ENCODE results near the gene VWF. TPM values are rescaled to one million over a fixed set of nuclear protein-coding genes. Genes with fewer than 3 reads are reported as not detected.
"Not testable (repeated sequence)": the region's sequence is repeated elsewhere in the genome, so short reads cannot be mapped to it uniquely, and the experiment has no call there.

The VWF gene
- total and polyA plus RNA-seq, 2 donors (not counting 3 experiments of a cell fraction or from before 2014, with no cell fraction given): 1,041 to 2,328 TPM

GRCh38 chr12:6154730-6155459 is 30.4 kb upstream of the VWF start:
- peak overlapping the region; percentile 77 for H3K27ac ChIP-seq (ENCODE audit: insufficient read depth, low read depth, low read length)
- ChIA-PET POLR2A (no interaction called here), CTCF (interaction anchor here (0.6 to 1.8 kb wide), 7 partner anchors 13 to 129 kb away, joined by 3 to 5 read pairs (median 4); partner anchors contain the start of gene VWF)

DNA sequence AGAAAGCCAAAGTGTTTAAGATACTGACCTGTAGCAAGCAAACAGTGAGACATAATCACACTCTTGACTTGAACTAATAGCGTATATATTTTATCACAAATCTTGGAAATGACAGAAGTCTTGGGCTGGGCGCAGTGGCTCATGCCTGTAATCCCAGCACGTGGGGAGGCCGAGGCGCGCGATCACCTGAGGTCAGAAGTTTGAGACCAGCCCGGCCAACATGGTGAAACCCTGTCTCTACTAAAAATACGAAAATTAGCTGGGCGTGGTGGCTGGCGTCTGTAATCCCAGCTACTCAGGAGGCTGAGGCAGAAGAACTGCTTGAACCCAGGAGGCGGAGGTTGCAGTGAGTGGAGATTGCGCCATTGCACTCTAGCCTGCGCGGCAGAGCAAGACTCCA is 24.3 kb upstream of the VWF start:
- FAIRE-seq; H3K36me3 ChIP-seq (ENCODE audit: control insufficient read depth in 2 of 2, extremely low read depth in 1 of 2, insufficient read depth in 2 of 2, low read length in 2 of 2); H3K27me3 ChIP-seq (ENCODE audit: control insufficient read depth in 2 of 2, insufficient read depth in 2 of 2, low read length in 2 of 2); H3K4me3 ChIP-seq (replicated peaks in 1 of 3; ENCODE audit: insufficient read depth in 1 of 3, low read depth in 1 of 3, low read length in 3 of 3); dilution Hi-C loops (cut with MboI; ENCODE audit: extremely low pct_ligation_motif_present, low sequenced_read_pairs); POLR2A ChIA-PET; CTCF ChIA-PET; H3K9me3 ChIP-seq (replicated peaks; ENCODE audit: control insufficient read depth, insufficient read depth, low read length); DNase-seq (ENCODE audit: low read depth, low spot score); H3K27ac ChIP-seq (ENCODE audit: insufficient read depth, low read depth, low read length); H4K20me1 ChIP-seq (replicated peaks; ENCODE audit: control insufficient read depth, extremely low read depth, insufficient read depth, low read length); H2AFZ ChIP-seq (ENCODE audit: low read depth, low read length); H3K9me1 ChIP-seq (replicated peaks; ENCODE audit: control insufficient read depth, extremely low read depth, insufficient read depth, low read length); BruUV-seq (replicated peaks); H3K79me2 ChIP-seq (ENCODE audit: control insufficient read depth, insufficient read depth, low read length); H3K9ac ChIP-seq (replicated peaks; ENCODE audit: extremely low read depth, insufficient read depth, low read length); intact Hi-C loops (cut with micrococcal nuclease); H3K4me2 ChIP-seq (ENCODE audit: insufficient read depth, low read length): not testable (repeated sequence)
- H3K4me1 ChIP-seq (ENCODE audit: control insufficient read depth, extremely low read depth, insufficient read depth, low read length): peaks cover 18% of the 10 kb centered on the region

More at GRCh38 chr12:6154730-6155459, 30.4 kb upstream of the VWF start:
- Histone ChIP-seq H3K36me3 (ENCODE audit: control insufficient read depth in 2 of 2, extremely low read depth in 1 of 2, insufficient read depth in 2 of 2, low read length in 2 of 2) (no peaks in the 10 kb centered on the region), H3K4me2 (ENCODE audit: insufficient read depth, low read length) (peak overlapping the region; percentile 8), H3K4me3 (replicated peaks in 1 of 3; ENCODE audit: insufficient read depth in 1 of 3, low read depth in 1 of 3, low read length in 3 of 3) (no peak overlapping the region), H3K27me3 (ENCODE audit: control insufficient read depth in 2 of 2, insufficient read depth in 2 of 2, low read length in 2 of 2) (no peaks in the 10 kb centered on the region), H3K4me1 (ENCODE audit: control insufficient read depth, extremely low read depth, insufficient read depth, low read length) (peaks cover 24% of the 10 kb centered on the region), H4K20me1 (replicated peaks; ENCODE audit: control insufficient read depth, extremely low read depth, insufficient read depth, low read length) (no peaks in the 10 kb centered on the region), H2AFZ (ENCODE audit: low read depth, low read length) (peak overlapping the region; percentile 93), H3K9me3 (replicated peaks; ENCODE audit: control insufficient read depth, insufficient read depth, low read length) (no peaks in the 10 kb centered on the region), H3K9me1 (replicated peaks; ENCODE audit: control insufficient read depth, extremely low read depth, insufficient read depth, low read length) (no peaks in the 10 kb centered on the region), H3K79me2 (ENCODE audit: control insufficient read depth, insufficient read depth, low read length) (no peaks in the 10 kb centered on the region), H3K9ac (replicated peaks; ENCODE audit: extremely low read depth, insufficient read depth, low read length) (peak overlapping the region; percentile 49)
- DNase-seq (ENCODE audit: low read depth, low spot score): peak; percentile 62
- dilution Hi-C loops (cut with MboI; ENCODE audit: extremely low pct_ligation_motif_present, low sequenced_read_pairs) (no loop called here), intact Hi-C loops (cut with micrococcal nuclease) (no loop called here)
- TSS peak; percentile 20 for BruUV-seq (replicated peaks)
- peak; percentile 70 for FAIRE-seq
- TF ChIP-seq POLR2AphosphoS5 (IDR thresholded peaks at IDR 0.05; ENCODE audit: insufficient read depth, low read depth, low read length): peak; percentile 30
- no peak for TF ChIP-seq MAX (IDR thresholded peaks at IDR 0.05; ENCODE audit: insufficient read depth, insufficient read length)
- no peak for TF ChIP-seq FOS (IDR thresholded peaks at IDR 0.05; ENCODE audit: borderline replicate concordance, insufficient read depth, low read length)
- TF ChIP-seq, protein P1, sequence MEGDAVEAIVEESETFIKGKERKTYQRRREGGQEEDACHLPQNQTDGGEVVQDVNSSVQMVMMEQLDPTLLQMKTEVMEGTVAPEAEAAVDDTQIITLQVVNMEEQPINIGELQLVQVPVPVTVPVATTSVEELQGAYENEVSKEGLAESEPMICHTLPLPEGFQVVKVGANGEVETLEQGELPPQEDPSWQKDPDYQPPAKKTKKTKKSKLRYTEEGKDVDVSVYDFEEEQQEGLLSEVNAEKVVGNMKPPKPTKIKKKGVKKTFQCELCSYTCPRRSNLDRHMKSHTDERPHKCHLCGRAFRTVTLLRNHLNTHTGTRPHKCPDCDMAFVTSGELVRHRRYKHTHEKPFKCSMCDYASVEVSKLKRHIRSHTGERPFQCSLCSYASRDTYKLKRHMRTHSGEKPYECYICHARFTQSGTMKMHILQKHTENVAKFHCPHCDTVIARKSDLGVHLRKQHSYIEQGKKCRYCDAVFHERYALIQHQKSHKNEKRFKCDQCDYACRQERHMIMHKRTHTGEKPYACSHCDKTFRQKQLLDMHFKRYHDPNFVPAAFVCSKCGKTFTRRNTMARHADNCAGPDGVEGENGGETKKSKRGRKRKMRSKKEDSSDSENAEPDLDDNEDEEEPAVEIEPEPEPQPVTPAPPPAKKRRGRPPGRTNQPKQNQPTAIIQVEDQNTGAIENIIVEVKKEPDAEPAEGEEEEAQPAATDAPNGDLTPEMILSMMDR (IDR thresholded peaks at IDR 0.05; ENCODE audit: extremely low read depth in 1 of 2, insufficient read depth in 1 of 2, low read depth in 1 of 2, low read length in 2 of 2): no peak
- no peak for TF ChIP-seq EZH2 (IDR thresholded peaks at IDR 0.05; ENCODE audit: borderline replicate concordance, low read depth, low read length, severe bottlenecking)
- TF ChIP-seq MYC (IDR thresholded peaks at IDR 0.05; ENCODE audit: low read depth, low read length): no peak
- TF ChIP-seq POLR2A (IDR thresholded peaks at IDR 0.05; ENCODE audit: low read depth, low read length): no peak
- peak; percentile 52 for TF ChIP-seq GATA2 (IDR thresholded peaks at IDR 0.05; ENCODE audit: insufficient read depth, insufficient read length, low read depth, low read length)
- no peak for TF ChIP-seq JUN (IDR thresholded peaks at IDR 0.05; ENCODE audit: borderline replicate concordance, insufficient read depth, insufficient read length, low read depth)

All from endothelial cell of umbilical vein (primary cell).